HEK293 (cell line): ENCODE measurements around the gene ARSB.
A peak's percentile ranks its signal among the peaks of the same experiment; 100 is the strongest.

Experiments used
- HOXC10 ChIP-seq: sonication (generic); formaldehyde crosslinking; IDR thresholded peaks from 2 replicates; pipeline ENCODE4 v1.8.1; 2023; ENCODE audit warnings: mild to moderate bottlenecking, missing genetic modification reagents
- KLF9 ChIP-seq: fragments of 450-650 bp; formaldehyde crosslinking; IDR thresholded peaks from 2 replicates; pipeline ENCODE4 v1.5.1; 2016; ENCODE audit warnings: missing biosample characterization, missing genetic modification characterization, low read depth
- PATZ1 ChIP-seq: fragments of 450-650 bp; formaldehyde crosslinking; IDR thresholded peaks from 2 replicates; pipeline ENCODE4 v1.5.1; 2016; ENCODE audit warnings: missing biosample characterization, missing genetic modification characterization
- PRDM6 ChIP-seq: fragments of 450-650 bp; formaldehyde crosslinking; IDR thresholded peaks from 2 replicates; pipeline ENCODE4 v1.5.1; 2017; ENCODE audit warnings: missing biosample characterization, missing genetic modification characterization
- SCRT1 ChIP-seq: fragments of 450-650 bp; formaldehyde crosslinking; IDR thresholded peaks from 2 replicates; pipeline ENCODE4 v1.5.1; 2016; ENCODE audit warnings: missing biosample characterization, missing genetic modification characterization, borderline replicate concordance
- SETDB1 ChIP-seq: IDR thresholded peaks from one replicate; pipeline ENCODE4 v1.6.1; 2017; ENCODE audit warnings: mild to moderate bottlenecking, low read length, moderate library complexity, mixed read lengths; ENCODE audit not compliant: insufficient read length
- YY1 ChIP-seq: fragments of 450-650 bp; formaldehyde crosslinking; IDR thresholded peaks from 2 replicates; pipeline ENCODE4 v1.5.1; 2018; ENCODE audit warnings: missing biosample characterization, missing genetic modification characterization
- ZBTB48 ChIP-seq: fragments of 450-650 bp; formaldehyde crosslinking; IDR thresholded peaks from 2 replicates; pipeline ENCODE4 v1.5.1; 2016; ENCODE audit warnings: missing biosample characterization, missing genetic modification characterization
- ZBTB8A ChIP-seq: fragments of 450-650 bp; formaldehyde crosslinking; IDR thresholded peaks from 2 replicates; pipeline ENCODE4 v1.5.1; 2016; ENCODE audit warnings: missing biosample characterization, missing genetic modification characterization
- ZFP3 ChIP-seq: fragments of 450-650 bp; formaldehyde crosslinking; IDR thresholded peaks from 2 replicates; pipeline ENCODE4 v1.5.1; 2016; ENCODE audit warnings: low read depth, missing biosample characterization, missing genetic modification characterization
- ZNF10 ChIP-seq: fragments of 450-650 bp; formaldehyde crosslinking; IDR thresholded peaks from 2 replicates; pipeline ENCODE4 v1.5.1; 2017; ENCODE audit warnings: missing biosample characterization, missing genetic modification characterization
- ZNF2 ChIP-seq: fragments of 450-650 bp; formaldehyde crosslinking; IDR thresholded peaks from 2 replicates; pipeline ENCODE4 v1.5.1; 2016; ENCODE audit warnings: missing biosample characterization, missing genetic modification characterization
- ZNF274 ChIP-seq, 2 experiments: fragments of 200-500 bp in 1 of 2; fragments of 450-650 bp in 1 of 2; sonication (Bioruptor generic) in 1 of 2; formaldehyde crosslinking in 1 of 2; IDR thresholded peaks; 2 replicates each; pipeline versions ENCODE4 v1.5.1 to v1.6.1; 2014 to 2016; ENCODE audit warnings: borderline replicate concordance in 1 of 2, inconsistent platforms in 1 of 2, low read length in 1 of 2, missing biosample characterization in 1 of 2, missing genetic modification characterization in 1 of 2
- ZNF302 ChIP-seq: fragments of 450-650 bp; formaldehyde crosslinking; IDR thresholded peaks from 2 replicates; pipeline ENCODE4 v1.5.1; 2016; ENCODE audit warnings: missing biosample characterization, missing genetic modification characterization, low read depth
- ZNF324 ChIP-seq: fragments of 450-650 bp; formaldehyde crosslinking; IDR thresholded peaks from 2 replicates; pipeline ENCODE4 v1.5.1; 2016; ENCODE audit warnings: missing biosample characterization, missing genetic modification characterization
- ZNF362 ChIP-seq: fragments of 450-650 bp; formaldehyde crosslinking; IDR thresholded peaks from 2 replicates; pipeline ENCODE4 v1.5.1; 2016; ENCODE audit warnings: missing biosample characterization, missing genetic modification characterization
- ZNF391 ChIP-seq: fragments of 450-650 bp; formaldehyde crosslinking; IDR thresholded peaks from 2 replicates; pipeline ENCODE4 v1.5.1; 2016; ENCODE audit warnings: low read depth, missing biosample characterization, missing genetic modification characterization, borderline replicate concordance
- ZNF404 ChIP-seq: fragments of 450-650 bp; formaldehyde crosslinking; IDR thresholded peaks from 2 replicates; pipeline ENCODE4 v1.5.1; 2017; ENCODE audit warnings: missing biosample characterization, missing genetic modification characterization
- ZNF501 ChIP-seq: fragments of 450-650 bp; formaldehyde crosslinking; IDR thresholded peaks from 2 replicates; pipeline ENCODE4 v1.5.1; 2016; ENCODE audit warnings: missing biosample characterization, missing genetic modification characterization
- ZNF544 ChIP-seq: fragments of 450-650 bp; formaldehyde crosslinking; IDR thresholded peaks from 2 replicates; pipeline ENCODE4 v1.5.0; 2017; ENCODE audit warnings: missing biosample characterization, missing genetic modification characterization
- ZNF571 ChIP-seq: fragments of 450-650 bp; formaldehyde crosslinking; IDR thresholded peaks from 2 replicates; pipeline ENCODE4 v1.5.0; 2017; ENCODE audit warnings: missing biosample characterization, missing genetic modification characterization
- ZNF600 ChIP-seq: fragments of 450-650 bp; formaldehyde crosslinking; IDR thresholded peaks from 2 replicates; pipeline ENCODE4 v1.5.1; 2016; ENCODE audit warnings: missing biosample characterization, missing genetic modification characterization
- ZNF626 ChIP-seq: fragments of 450-650 bp; sonication (Bioruptor Pico); formaldehyde crosslinking; IDR thresholded peaks from 2 replicates; pipeline ENCODE4 v1.5.1; 2018; ENCODE audit warnings: missing biosample characterization, missing genetic modification characterization, inconsistent platforms
- TF ChIP-seq, protein P1 (sequence below): fragments of 450-650 bp; formaldehyde crosslinking; IDR thresholded peaks from 2 replicates; pipeline ENCODE4 v1.5.1; 2017; ENCODE audit warnings: missing biosample characterization, mild to moderate bottlenecking, missing genetic modification characterization, moderate library complexity
- TF ChIP-seq, protein P2 (sequence below): fragments of 450-650 bp; formaldehyde crosslinking; IDR thresholded peaks from 2 replicates; pipeline ENCODE4 v1.5.1; 2016; ENCODE audit warnings: missing biosample characterization, missing genetic modification characterization, low read depth
- TF ChIP-seq, protein P3 (sequence below): fragments of 450-650 bp; formaldehyde crosslinking; IDR thresholded peaks from 2 replicates; pipeline ENCODE4; 2016; ENCODE audit warnings: missing biosample characterization, missing genetic modification characterization
- TF ChIP-seq, protein P4 (sequence below): sonication (generic); formaldehyde crosslinking; IDR thresholded peaks from 2 replicates; pipeline ENCODE4 v1.8.1; 2022; ENCODE audit warnings: mild to moderate bottlenecking, moderate library complexity, missing genetic modification reagents
- TF ChIP-seq, protein P5 (sequence below): fragments of 450-650 bp; formaldehyde crosslinking; IDR thresholded peaks from 2 replicates; pipeline ENCODE4 v1.5.1; 2016; ENCODE audit warnings: missing biosample characterization, missing genetic modification characterization

The ARSB gene

DNA sequence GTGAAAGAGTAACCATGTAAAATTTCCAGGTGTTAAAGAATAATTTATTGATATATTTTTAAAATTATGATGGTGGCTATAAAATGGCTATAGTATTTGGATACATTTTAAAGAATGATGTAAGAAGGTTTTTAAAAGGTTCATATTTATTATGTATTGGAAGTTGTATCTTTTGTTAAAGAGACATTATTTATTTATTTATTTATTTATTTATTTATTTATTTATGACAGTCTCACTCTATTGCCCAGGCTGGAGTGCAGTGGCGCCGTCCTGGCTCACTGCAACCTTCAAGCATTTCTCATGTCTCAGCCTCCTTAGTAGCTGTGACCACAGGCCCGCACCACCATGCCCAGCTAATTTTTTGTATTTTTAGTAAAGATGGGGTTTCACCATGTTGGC lies 247.0 kb downstream of the ARSB start (continued):
- TF ChIP-seq ZNF626 (tag by site-specific recombination) = no peak
- TF ChIP-seq ZNF391 = no peak
- no peak for TF ChIP-seq SETDB1
- no peak for TF ChIP-seq ZNF2
- no peak for TF ChIP-seq ZNF571 (tag by site-specific recombination)
- no peak for TF ChIP-seq ZNF544
- no peak for TF ChIP-seq PRDM6 (tag by site-specific recombination)
- no peak for TF ChIP-seq PATZ1 (tag by site-specific recombination)
- TF ChIP-seq, protein P1, sequence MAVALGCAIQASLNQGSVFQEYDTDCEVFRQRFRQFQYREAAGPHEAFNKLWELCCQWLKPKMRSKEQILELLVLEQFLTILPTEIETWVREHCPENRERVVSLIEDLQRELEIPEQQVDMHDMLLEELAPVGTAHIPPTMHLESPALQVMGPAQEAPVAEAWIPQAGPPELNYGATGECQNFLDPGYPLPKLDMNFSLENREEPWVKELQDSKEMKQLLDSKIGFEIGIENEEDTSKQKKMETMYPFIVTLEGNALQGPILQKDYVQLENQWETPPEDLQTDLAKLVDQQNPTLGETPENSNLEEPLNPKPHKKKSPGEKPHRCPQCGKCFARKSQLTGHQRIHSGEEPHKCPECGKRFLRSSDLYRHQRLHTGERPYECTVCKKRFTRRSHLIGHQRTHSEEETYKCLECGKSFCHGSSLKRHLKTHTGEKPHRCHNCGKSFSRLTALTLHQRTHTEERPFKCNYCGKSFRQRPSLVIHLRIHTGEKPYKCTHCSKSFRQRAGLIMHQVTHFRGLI (tag by site-specific recombination) = no peak
- no peak for TF ChIP-seq ZNF10 (tag by site-specific recombination)
- no peak for TF ChIP-seq ZNF274 (IDR thresholded peaks at IDR 0.05; ENCODE audit: low read length)
- no peak for TF ChIP-seq ZNF274 (tag by site-specific recombination; IDR thresholded peaks at IDR 0.05; ENCODE audit: borderline replicate concordance)
- TF ChIP-seq ZNF501 (tag by site-specific recombination) = peak; percentile 73; the same call in 1 of the 2 replicates
- TF ChIP-seq, protein P2, sequence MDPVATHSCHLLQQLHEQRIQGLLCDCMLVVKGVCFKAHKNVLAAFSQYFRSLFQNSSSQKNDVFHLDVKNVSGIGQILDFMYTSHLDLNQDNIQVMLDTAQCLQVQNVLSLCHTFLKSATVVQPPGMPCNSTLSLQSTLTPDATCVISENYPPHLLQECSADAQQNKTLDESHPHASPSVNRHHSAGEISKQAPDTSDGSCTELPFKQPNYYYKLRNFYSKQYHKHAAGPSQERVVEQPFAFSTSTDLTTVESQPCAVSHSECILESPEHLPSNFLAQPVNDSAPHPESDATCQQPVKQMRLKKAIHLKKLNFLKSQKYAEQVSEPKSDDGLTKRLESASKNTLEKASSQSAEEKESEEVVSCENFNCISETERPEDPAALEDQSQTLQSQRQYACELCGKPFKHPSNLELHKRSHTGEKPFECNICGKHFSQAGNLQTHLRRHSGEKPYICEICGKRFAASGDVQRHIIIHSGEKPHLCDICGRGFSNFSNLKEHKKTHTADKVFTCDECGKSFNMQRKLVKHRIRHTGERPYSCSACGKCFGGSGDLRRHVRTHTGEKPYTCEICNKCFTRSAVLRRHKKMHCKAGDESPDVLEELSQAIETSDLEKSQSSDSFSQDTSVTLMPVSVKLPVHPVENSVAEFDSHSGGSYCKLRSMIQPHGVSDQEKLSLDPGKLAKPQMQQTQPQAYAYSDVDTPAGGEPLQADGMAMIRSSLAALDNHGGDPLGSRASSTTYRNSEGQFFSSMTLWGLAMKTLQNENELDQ (tag by site-specific recombination) = no peak
- no peak for TF ChIP-seq ZNF600
- peak; percentile 55; the same call in 1 of the 2 replicates for TF ChIP-seq ZFP3
- TF ChIP-seq ZNF324 (tag by site-specific recombination) = no peak
- no peak for TF ChIP-seq KLF9 (tag by site-specific recombination)
- TF ChIP-seq ZNF362 (tag by site-specific recombination) = no peak
- no peak for TF ChIP-seq ZBTB48 (tag by site-specific recombination)
- TF ChIP-seq, protein P3, sequence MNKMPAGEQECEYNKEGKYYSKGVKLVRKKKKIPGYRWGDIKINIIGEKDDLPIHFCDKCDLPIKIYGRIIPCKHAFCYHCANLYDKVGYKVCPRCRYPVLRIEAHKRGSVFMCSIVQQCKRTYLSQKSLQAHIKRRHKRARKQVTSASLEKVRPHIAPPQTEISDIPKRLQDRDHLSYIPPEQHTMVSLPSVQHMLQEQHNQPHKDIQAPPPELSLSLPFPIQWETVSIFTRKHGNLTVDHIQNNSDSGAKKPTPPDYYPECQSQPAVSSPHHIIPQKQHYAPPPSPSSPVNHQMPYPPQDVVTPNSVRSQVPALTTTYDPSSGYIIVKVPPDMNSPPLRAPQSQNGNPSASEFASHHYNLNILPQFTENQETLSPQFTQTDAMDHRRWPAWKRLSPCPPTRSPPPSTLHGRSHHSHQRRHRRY (tag by site-specific recombination) = no peak
- TF ChIP-seq, protein P4, sequence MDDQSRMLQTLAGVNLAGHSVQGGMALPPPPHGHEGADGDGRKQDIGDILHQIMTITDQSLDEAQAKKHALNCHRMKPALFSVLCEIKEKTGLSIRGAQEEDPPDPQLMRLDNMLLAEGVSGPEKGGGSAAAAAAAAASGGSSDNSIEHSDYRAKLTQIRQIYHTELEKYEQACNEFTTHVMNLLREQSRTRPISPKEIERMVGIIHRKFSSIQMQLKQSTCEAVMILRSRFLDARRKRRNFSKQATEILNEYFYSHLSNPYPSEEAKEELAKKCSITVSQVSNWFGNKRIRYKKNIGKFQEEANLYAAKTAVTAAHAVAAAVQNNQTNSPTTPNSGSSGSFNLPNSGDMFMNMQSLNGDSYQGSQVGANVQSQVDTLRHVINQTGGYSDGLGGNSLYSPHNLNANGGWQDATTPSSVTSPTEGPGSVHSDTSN (CRISPR knock-in tag) = no peak
- TF ChIP-seq, protein P5, sequence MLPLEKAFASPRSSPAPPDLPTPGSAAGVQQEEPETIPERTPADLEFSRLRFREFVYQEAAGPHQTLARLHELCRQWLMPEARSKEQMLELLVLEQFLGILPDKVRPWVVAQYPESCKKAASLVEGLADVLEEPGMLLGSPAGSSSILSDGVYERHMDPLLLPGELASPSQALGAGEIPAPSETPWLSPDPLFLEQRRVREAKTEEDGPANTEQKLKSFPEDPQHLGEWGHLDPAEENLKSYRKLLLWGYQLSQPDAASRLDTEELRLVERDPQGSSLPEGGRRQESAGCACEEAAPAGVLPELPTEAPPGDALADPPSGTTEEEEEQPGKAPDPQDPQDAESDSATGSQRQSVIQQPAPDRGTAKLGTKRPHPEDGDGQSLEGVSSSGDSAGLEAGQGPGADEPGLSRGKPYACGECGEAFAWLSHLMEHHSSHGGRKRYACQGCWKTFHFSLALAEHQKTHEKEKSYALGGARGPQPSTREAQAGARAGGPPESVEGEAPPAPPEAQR (tag by site-specific recombination) = no peak
- TF ChIP-seq ZNF404 (tag by site-specific recombination) = peak; percentile 96
- 0 out of 2 replicates have a peak, but pooled peaks have one; percentile 54 for TF ChIP-seq ZNF302 (tag by site-specific recombination)
- TF ChIP-seq ZBTB8A = peak; percentile 80
- TF ChIP-seq HOXC10 (CRISPR knock-in tag) = no peak
- no peak for TF ChIP-seq YY1
- TF ChIP-seq SCRT1 = no peak
